HL-60 (cell line): ENCODE results near the gene CXCL14.

Experiments used
- DNase-seq, 2 experiments: peaks; one replicate each; pipeline ENCODE4 v3.0.0-alpha.2; 2010 to 2020; ENCODE audit warnings: low read depth in 1 of 2, low spot score in 1 of 2
- H3K27ac ChIP-seq: fragments of 250-450 bp; sonication (Bioruptor Pico); replicated peaks from 2 replicates; pipeline ENCODE4 v1.5.1; 2020; ENCODE audit warnings: mild to moderate bottlenecking, moderate library complexity
- H3K27me3 ChIP-seq: fragments of 250-450 bp; sonication (Bioruptor Pico); 2 replicates; pipeline ENCODE4 v1.5.1; 2021; ENCODE audit warnings: mild to moderate bottlenecking, moderate library complexity; ENCODE audit not compliant: insufficient read depth, poor library complexity, severe bottlenecking
- H3K4me3 ChIP-seq: replicated peaks from 2 replicates; pipeline ENCODE4 v1.5.1; 2011; ENCODE audit warnings: mild to moderate bottlenecking, control low read depth, low read length; ENCODE audit not compliant: insufficient read depth
- CTCF ChIP-seq: IDR thresholded peaks from one replicate; pipeline ENCODE4 v1.5.1; 2011; ENCODE audit warnings: low read length, control low read depth, inconsistent platforms; ENCODE audit not compliant: insufficient read depth
- GABPA ChIP-seq: IDR thresholded peaks from 2 replicates; pipeline ENCODE4 v1.6.1; 2012; ENCODE audit warnings: low read depth
- POLR2AphosphoS5 ChIP-seq: IDR thresholded peaks from 2 replicates; pipeline ENCODE4 v1.6.1; 2012; ENCODE audit warnings: low read depth
- SPI1 ChIP-seq: IDR thresholded peaks from 2 replicates; pipeline ENCODE4 v1.6.1; 2012; ENCODE audit warnings: low read depth, mild to moderate bottlenecking, borderline replicate concordance
- TF ChIP-seq, protein P1 (sequence below): IDR thresholded peaks from 2 replicates; pipeline ENCODE4 v1.6.1; 2012; ENCODE audit warnings: low read depth; ENCODE audit not compliant: insufficient replicate concordance

Gene CXCL14

DNA sequence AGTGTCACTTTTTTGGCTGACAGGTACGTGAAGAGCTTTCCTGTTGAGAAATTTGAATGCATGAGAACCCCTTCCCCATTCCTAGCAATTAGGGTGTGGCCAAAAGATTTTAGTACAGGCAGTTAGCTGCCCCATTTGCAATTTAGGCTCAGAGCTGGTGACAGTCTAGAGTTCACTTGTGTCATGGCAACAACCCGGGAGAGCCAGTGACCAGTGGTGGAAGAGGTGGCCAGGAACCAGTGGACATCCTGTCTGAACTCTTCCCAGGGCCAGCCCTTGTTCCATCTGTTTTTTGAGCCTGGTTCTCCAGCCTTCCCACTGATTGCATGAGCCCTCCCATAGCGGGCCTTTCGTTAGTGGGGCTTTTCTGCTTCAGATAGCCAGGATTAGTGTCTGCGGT lies 40.5 kb downstream of the CXCL14 start:
- TF ChIP-seq POLR2AphosphoS5 (no peak), CTCF (no peak), SPI1 (no peak), GABPA (no peak)
- TF ChIP-seq, protein P1, sequence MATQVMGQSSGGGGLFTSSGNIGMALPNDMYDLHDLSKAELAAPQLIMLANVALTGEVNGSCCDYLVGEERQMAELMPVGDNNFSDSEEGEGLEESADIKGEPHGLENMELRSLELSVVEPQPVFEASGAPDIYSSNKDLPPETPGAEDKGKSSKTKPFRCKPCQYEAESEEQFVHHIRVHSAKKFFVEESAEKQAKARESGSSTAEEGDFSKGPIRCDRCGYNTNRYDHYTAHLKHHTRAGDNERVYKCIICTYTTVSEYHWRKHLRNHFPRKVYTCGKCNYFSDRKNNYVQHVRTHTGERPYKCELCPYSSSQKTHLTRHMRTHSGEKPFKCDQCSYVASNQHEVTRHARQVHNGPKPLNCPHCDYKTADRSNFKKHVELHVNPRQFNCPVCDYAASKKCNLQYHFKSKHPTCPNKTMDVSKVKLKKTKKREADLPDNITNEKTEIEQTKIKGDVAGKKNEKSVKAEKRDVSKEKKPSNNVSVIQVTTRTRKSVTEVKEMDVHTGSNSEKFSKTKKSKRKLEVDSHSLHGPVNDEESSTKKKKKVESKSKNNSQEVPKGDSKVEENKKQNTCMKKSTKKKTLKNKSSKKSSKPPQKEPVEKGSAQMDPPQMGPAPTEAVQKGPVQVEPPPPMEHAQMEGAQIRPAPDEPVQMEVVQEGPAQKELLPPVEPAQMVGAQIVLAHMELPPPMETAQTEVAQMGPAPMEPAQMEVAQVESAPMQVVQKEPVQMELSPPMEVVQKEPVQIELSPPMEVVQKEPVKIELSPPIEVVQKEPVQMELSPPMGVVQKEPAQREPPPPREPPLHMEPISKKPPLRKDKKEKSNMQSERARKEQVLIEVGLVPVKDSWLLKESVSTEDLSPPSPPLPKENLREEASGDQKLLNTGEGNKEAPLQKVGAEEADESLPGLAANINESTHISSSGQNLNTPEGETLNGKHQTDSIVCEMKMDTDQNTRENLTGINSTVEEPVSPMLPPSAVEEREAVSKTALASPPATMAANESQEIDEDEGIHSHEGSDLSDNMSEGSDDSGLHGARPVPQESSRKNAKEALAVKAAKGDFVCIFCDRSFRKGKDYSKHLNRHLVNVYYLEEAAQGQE, result no peak
- Histone ChIP-seq H3K4me3 (no peak overlapping the region), H3K27ac (no peak overlapping the region), H3K27me3 (peaks cover 2% of the 10 kb centered on the region)
- DNase-seq, result no peak

- DNase-seq, result no peak
- no peak overlapping the region for H3K4me3 ChIP-seq
- TF ChIP-seq CTCF (no peak), SPI1 (no peak), POLR2AphosphoS5 (no peak), GABPA (no peak)
- TF ChIP-seq, protein P1, result no peak
- no peaks in the 10 kb centered on the region for H3K27me3 ChIP-seq
- no peak overlapping the region for H3K27ac ChIP-seq
These were observed 41.0 kb downstream of the CXCL14 start for GRCh38 chr5:135537745-135538144.

DNA sequence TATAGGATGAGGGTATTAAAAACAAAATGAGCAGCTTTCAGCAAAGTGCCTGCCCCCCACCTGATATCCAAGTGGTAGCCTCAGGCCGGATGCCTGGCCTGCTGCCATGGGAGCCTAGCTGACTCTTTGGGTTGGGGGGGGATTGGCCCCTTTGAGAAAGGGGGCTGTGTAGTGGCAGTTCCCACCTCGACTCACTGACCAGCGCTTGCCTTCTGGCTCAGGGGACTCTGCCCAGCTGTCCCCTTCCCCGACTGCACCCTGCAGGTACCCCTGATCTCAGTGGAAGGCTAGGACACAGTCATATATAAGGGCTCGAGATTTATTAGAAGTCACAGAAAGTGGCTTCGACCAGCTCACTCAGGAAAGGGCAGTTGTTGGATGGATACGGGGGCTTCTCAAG lies 41.5 kb downstream of the CXCL14 start:
- Histone ChIP-seq H3K27ac (no peak overlapping the region), H3K4me3 (no peak overlapping the region), H3K27me3 (no peaks in the 10 kb centered on the region)
- TF ChIP-seq POLR2AphosphoS5 (no peak), SPI1 (no peak), GABPA (no peak), CTCF (no peak)
- TF ChIP-seq, protein P1, result no peak
- no peak for DNase-seq
